Measurements from ENCODE around the gene NR1I2. TPM values are rescaled to one million over a fixed set of nuclear protein-coding genes. Genes with fewer than 3 reads are reported as not detected.

The NR1I2 gene
- total RNA-seq, 1 donor from 2014 or later, result 0.26 TPM

DNA sequence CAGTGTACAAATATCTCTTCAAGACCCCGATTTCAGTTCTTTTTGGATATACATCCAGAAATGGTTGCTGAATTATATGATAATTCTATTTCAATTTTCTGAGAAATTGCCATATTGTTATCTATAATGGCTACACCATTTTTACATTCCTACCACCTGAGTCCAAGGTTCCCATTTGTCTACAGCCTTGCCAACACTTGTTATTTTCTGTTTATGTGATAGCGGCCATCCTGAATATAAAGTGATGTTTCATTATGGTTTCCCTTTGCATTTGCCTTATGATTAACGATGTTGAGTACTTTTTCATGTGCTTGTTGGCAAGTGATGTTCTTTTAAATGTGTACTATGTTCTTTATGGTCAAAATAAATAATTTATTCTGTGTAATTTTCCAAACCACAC is 8.5 kb downstream of the NR1I2 start:
- TF ChIP-seq, protein P1, sequence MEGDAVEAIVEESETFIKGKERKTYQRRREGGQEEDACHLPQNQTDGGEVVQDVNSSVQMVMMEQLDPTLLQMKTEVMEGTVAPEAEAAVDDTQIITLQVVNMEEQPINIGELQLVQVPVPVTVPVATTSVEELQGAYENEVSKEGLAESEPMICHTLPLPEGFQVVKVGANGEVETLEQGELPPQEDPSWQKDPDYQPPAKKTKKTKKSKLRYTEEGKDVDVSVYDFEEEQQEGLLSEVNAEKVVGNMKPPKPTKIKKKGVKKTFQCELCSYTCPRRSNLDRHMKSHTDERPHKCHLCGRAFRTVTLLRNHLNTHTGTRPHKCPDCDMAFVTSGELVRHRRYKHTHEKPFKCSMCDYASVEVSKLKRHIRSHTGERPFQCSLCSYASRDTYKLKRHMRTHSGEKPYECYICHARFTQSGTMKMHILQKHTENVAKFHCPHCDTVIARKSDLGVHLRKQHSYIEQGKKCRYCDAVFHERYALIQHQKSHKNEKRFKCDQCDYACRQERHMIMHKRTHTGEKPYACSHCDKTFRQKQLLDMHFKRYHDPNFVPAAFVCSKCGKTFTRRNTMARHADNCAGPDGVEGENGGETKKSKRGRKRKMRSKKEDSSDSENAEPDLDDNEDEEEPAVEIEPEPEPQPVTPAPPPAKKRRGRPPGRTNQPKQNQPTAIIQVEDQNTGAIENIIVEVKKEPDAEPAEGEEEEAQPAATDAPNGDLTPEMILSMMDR (conservative IDR thresholded peaks at IDR 0.05), result no peak
- no peak overlapping the region for H3K4me3 Mint-ChIP-seq
- H3K36me3 Mint-ChIP-seq (ENCODE audit: low read depth), result no peaks in the 10 kb centered on the region
- H3K27me3 Mint-ChIP-seq (ENCODE audit: low read depth), result no peaks in the 10 kb centered on the region
- H3K9me3 Mint-ChIP-seq, result no peaks in the 10 kb centered on the region
- DNase-seq (ENCODE audit: low read depth, low spot score), result no peak
- H3K4me1 Mint-ChIP-seq, result peaks cover 6% of the 10 kb centered on the region
- no peak overlapping the region for H3K27ac Mint-ChIP-seq (ENCODE audit: unreplicated experiment)

DNA sequence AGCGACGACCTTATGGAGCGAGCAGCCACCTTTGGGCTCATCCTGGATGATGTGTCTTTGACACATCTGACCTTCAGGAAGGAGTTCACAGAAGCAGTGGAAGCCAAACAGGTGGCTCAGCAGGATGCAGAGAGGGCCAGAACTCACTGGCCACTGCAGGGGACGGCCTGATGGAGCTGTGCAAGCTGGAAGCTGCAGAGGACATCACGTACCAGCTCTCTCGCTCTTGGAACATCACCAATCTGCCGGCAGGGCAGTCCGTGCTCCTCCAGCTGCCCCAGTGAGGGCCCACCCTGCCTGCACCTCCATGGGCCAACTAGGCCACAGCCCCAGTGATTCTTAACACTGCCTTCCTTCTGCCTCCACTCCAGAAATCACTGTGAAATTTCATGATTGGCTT is 10.4 kb downstream of the NR1I2 start:
- no peaks in the 10 kb centered on the region for H3K9me3 Mint-ChIP-seq
- TF ChIP-seq, protein P1 (conservative IDR thresholded peaks at IDR 0.05), result no peak
- peaks cover 18% of the 10 kb centered on the region for H3K4me1 Mint-ChIP-seq
- DNase-seq (ENCODE audit: low read depth, low spot score), result no peak
- no peaks in the 10 kb centered on the region for H3K36me3 Mint-ChIP-seq (ENCODE audit: low read depth)
- H3K4me3 Mint-ChIP-seq, result no peak overlapping the region
- H3K27me3 Mint-ChIP-seq (ENCODE audit: low read depth), result peaks cover 4% of the 10 kb centered on the region
- no peak overlapping the region for H3K27ac Mint-ChIP-seq (ENCODE audit: unreplicated experiment)

DNA sequence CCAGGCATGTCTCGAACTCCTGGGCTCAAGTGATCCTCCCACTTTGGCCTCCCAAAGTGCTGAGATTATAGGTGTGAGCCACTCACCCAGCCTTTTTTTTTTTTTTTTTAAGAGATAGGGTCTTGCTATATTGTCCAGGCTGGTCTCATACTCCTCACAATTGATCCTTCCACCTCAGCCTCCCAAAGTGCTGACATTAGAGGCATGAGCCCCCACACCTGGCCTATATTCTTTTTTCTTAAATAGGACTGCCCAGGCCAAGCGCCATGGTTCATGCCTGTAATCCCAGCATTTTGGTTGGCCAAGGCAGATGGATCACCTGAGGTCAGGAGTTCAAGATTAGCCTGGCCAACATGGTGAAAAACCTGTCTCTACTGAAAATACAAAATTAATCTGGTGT is 12.5 kb downstream of the NR1I2 start:
- H3K27ac Mint-ChIP-seq (ENCODE audit: unreplicated experiment), result no peak overlapping the region
- no peak overlapping the region for H3K4me3 Mint-ChIP-seq
- peaks cover 18% of the 10 kb centered on the region for H3K4me1 Mint-ChIP-seq
- H3K36me3 Mint-ChIP-seq (ENCODE audit: low read depth), result no peaks in the 10 kb centered on the region
- TF ChIP-seq, protein P1 (conservative IDR thresholded peaks at IDR 0.05), result no peak
- no peaks in the 10 kb centered on the region for H3K9me3 Mint-ChIP-seq
- H3K27me3 Mint-ChIP-seq (ENCODE audit: low read depth), result peaks cover 4% of the 10 kb centered on the region
- DNase-seq (ENCODE audit: low read depth, low spot score), result no peak

DNA sequence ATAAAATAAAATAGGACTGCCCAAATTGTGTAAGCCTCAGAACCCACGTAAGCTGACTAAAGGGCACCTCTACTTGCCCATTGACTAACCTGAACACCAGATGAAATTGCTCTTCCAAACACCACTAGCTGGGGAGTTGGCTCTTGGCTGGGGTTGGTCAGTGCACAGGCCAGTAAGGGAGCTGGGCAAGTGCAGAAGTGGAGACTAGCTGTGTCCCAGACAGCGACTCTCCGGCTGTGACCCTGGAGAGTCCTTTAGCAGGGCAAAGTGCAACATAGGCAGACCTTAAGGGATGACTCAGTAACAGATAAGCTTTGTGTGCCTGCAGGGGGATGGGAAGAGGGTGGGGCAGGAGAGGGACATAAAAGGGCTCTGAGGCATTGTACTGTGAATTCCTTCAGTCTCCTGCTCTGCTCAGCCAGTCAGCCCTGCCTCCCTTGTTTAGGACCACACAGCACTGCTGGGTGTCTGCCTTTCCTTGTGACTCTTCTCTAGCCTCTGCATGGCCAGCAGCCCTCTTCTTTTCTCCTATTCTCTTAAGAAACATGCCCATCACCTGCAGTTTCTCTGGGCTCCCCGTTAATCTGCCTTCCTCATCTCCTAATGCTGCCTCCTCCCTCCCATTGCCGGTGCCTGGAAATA is 13.2 kb downstream of the NR1I2 start:
- no peaks in the 10 kb centered on the region for H3K36me3 Mint-ChIP-seq (ENCODE audit: low read depth)

DNA sequence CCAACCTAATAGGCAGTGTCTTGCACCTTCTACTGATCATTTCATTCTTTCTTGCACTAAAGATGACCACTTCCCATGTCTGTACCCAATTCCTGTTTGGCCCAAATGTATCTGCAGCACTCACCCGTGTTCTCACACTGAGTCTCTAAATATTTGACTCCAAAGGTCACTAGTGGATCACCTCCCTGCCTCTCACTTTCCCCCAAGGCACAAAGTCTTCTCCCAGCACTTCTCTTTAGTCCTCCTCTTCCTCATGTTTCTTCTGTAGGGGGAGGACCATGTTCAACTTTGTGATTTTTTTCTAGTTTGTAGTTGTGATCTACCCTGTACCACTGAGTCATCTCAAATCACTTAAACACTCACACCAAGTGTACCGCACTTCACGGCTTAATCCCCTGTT is 13.9 kb downstream of the NR1I2 start:
- peaks cover 18% of the 10 kb centered on the region for H3K4me1 Mint-ChIP-seq
- DNase-seq (ENCODE audit: low read depth, low spot score), result no peak
- H3K36me3 Mint-ChIP-seq (ENCODE audit: low read depth), result no peaks in the 10 kb centered on the region
- no peaks in the 10 kb centered on the region for H3K9me3 Mint-ChIP-seq
- TF ChIP-seq, protein P1 (conservative IDR thresholded peaks at IDR 0.05), result no peak
- no peak overlapping the region for H3K4me3 Mint-ChIP-seq
- H3K27me3 Mint-ChIP-seq (ENCODE audit: low read depth), result peaks cover 7% of the 10 kb centered on the region
- H3K27ac Mint-ChIP-seq (ENCODE audit: unreplicated experiment), result no peak overlapping the region

More for the DNA sequence above, 13.2 kb downstream of the NR1I2 start:
- peak; percentile 21 for DNase-seq (ENCODE audit: low read depth, low spot score)
- H3K27me3 Mint-ChIP-seq (ENCODE audit: low read depth), result peaks cover 4% of the 10 kb centered on the region
- H3K9me3 Mint-ChIP-seq, result no peaks in the 10 kb centered on the region
- H3K27ac Mint-ChIP-seq (ENCODE audit: unreplicated experiment), result no peak overlapping the region
- H3K4me3 Mint-ChIP-seq, result no peak overlapping the region
- TF ChIP-seq, protein P1 (conservative IDR thresholded peaks at IDR 0.05), result no peak
- H3K4me1 Mint-ChIP-seq, result peaks cover 18% of the 10 kb centered on the region

All from neural crest cell (in vitro differentiated cells).